Smooth muscle cell of trachea (primary cell): Measurements from ENCODE around the gene NEK9. TPM values are rescaled to one million over a fixed set of nuclear protein-coding genes. Genes with fewer than 3 reads are reported as not detected.

Source experiments
- total RNA-seq: library from RNA; depleted of rRNA; stranded (reverse); fragments of >200 nt; gene quantifications from 2 replicates; pipeline ENCODE4 v1.2.1, GENCODE V29; 2014

NEK9 gene
- total RNA-seq = 77.7 and 165 TPM in 2 replicates

DNA sequence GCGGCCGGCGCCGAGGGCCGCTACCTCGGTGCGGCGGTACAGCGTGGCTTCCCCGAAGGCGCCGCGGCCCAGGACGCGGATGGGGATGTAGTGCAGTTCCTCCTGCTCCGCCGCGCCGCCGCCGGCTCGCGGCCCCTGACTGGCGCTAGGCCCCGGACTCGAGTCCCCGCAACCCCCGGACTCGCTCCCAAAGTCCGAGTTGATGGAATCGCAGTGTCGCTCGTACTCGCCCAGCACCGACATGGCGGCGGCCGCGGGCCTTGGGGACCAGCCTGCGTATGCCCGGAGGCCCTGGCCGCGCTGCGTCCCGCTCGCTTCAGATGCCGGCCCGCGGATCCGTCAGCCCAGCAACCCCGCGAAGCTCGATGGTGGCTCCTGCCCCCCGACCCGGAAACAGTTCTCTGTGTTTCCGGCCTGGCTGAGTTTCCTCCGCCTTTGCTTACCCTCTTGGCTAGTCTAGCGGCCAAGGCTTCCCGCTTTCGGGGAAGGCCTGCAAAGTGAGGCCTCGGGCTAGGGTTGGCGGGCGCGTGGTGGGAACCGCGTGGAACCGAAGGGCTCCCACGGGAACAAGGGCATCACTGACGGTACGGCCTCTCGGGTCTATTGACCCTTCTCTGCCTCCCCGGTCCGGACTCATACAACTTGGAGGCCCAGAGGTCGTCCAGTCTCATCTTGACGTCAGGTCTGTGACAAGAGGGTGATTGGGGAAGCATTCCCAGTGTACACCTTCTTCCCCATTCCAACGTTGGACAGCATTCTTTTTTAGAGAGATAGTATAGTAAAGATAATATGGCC lies at the start of gene NEK9:
Gene NEK9 (minus strand): TSS at position 370 of the 795 bp plus-strand sequence. CDS start 127 bp downstream, at position 243.

GRCh38 chr14:75176142-75176820 lies 49.4 kb upstream of the NEK9 start, which contains the start of gene TMED10:
Gene TMED10, minus strand, starts transcription at chr14:75176612. Its CDS starts 33 bp downstream, at chr14:75176579.

DNA sequence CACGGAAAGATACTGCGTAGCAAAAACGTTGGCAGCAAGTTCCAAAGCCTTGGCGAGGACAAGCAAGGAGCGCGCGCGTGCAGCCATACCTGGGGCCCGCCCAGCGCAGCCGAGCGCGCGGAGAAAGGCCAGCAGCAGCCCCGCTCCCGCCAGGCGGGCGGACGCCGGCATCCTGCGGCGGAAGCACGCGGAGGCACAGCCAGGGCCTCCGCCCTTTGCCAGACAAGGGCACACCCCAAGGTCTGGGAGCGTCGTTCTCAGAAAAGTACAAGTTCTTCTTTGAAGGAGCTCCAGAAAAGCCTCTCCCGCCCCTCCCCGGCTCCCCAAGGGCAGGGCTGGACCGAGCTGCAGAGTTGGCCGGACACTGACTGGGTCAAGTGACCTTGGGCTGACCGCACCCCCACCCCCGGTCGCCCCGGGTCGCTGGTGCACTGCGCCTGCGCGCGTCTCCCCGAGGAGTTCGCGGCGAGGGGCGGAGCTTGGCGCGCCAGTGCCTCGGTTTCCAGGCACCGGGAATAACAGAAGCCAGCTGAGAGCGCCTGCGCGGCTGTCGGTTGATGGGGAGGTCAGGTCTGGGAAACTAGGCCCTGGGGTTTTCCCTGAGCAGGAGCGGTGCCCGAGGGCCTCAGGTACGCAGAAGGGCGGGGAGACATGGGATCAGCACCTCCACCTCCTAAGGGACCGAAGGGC lies 57.6 kb downstream of the NEK9 start, which contains the start of gene ZC2HC1C:
Gene ZC2HC1C (plus strand): TSS at position 521 of the 690 bp plus-strand sequence. CDS start 933 bp downstream, outside the sequence.

GRCh38 chr14:75063491-75064204 lies 63.2 kb downstream of the NEK9 start, which contains the start of gene ACYP1:
Gene ACYP1, minus strand, starts transcription at chr14:75064024. Its CDS starts 471 bp downstream, at chr14:75063553.

GRCh38 chr14:75050852-75051555 lies 75.8 kb downstream of the NEK9 start, which contains the start of gene MLH3:
Gene MLH3, minus strand, starts transcription at chr14:75051467. Its CDS starts 1,812 bp downstream, at chr14:75049655.

Other genes with a start within 250 kb of the NEK9 start
- gene DLST, start 245.1 kb downstream of the NEK9 start, total RNA-seq = 126 and 127 TPM in 2 replicates
- 1.0 and 1.2 TPM in 2 replicates for gene RPS6KL1, start 203.8 kb downstream of the NEK9 start, total RNA-seq
- gene PGF, start 171.5 kb downstream of the NEK9 start, total RNA-seq = 14.8 and 22.5 TPM in 2 replicates
- 58.8 and 70.3 TPM in 2 replicates for gene EIF2B2, start 124.1 kb downstream of the NEK9 start, total RNA-seq
- gene MLH3, start 75.6 kb downstream of the NEK9 start, total RNA-seq = 28.7 and 42.3 TPM in 2 replicates
- 10.9 and 22.7 TPM in 2 replicates for gene ACYP1, start 63.0 kb downstream of the NEK9 start, total RNA-seq
- 1.2 and 2.5 TPM in 2 replicates for gene ZC2HC1C, start 57.4 kb downstream of the NEK9 start, total RNA-seq
- 262 and 364 TPM in 2 replicates for gene TMED10, start 49.6 kb upstream of the NEK9 start, total RNA-seq
- gene FOS, start 151.8 kb upstream of the NEK9 start, total RNA-seq = 7.0 and 8.3 TPM in 2 replicates